PC-9 (cell line): ENCODE measurements around the gene PFDN2. TPM values are rescaled to one million over a fixed set of nuclear protein-coding genes. Genes with fewer than 3 reads are reported as not detected.
A peak's percentile ranks its signal among the peaks of the same experiment; 100 is the strongest.

ENCODE experiments used
- BruUV-seq: library from RNA; stranded (reverse); fragments of 400-500 nt; replicated peaks from 2 replicates; lab custom pipeline; 2021; lab: Mats Ljungman, UMichigan
- CTCF ChIA-PET: fragments of 300-600 bp; sonication (Branson Sonifier 250); formaldehyde crosslinking; loops from one replicate; lab custom pipeline; 2022; ENCODE audit warnings: antibody characterized with exemption; lab: Charles Lee
- POLR2A ChIA-PET: fragments of 300-600 bp; sonication (Branson Sonifier 250); formaldehyde crosslinking; loops from one replicate; lab custom pipeline; 2022; ENCODE audit warnings: antibody characterized with exemption; ENCODE audit not compliant: unreplicated experiment; lab: Charles Lee
- DNase-seq, 2 experiments: peaks; one replicate each; pipeline versions ENCODE4 v3.0.0 to v3.0.0-alpha.2; 2015 to 2022; ENCODE audit warnings: mixed read lengths in 1 of 2
- H2AFZ ChIP-seq: fragments of 200-600 bp; sonication (generic); 2 replicates; pipeline ENCODE4 v1.8.1; 2017; ENCODE audit warnings: antibody characterized with exemption
- H3F3A ChIP-seq: fragments of 200-600 bp; sonication (generic); 2 replicates; pipeline ENCODE4 v1.8.1; 2017; ENCODE audit warnings: antibody characterized with exemption, mild to moderate bottlenecking, low read depth; ENCODE audit not compliant: insufficient read depth
- H3K27ac ChIP-seq: fragments of 200-600 bp; sonication (generic); 2 replicates; pipeline ENCODE4 v1.6.1; 2016; ENCODE audit warnings: mixed run types
- H3K27me3 ChIP-seq: fragments of 200-600 bp; sonication (generic); 2 replicates; pipeline ENCODE4 v1.6.1; 2016; ENCODE audit warnings: low read depth, mixed run types; ENCODE audit not compliant: insufficient read depth
- H3K36me3 ChIP-seq: fragments of 200-600 bp; sonication (generic); 2 replicates; pipeline ENCODE4 v1.6.1; 2016; ENCODE audit warnings: low read depth, mixed run types
- H3K4me1 ChIP-seq: fragments of 200-600 bp; sonication (generic); replicated peaks from 2 replicates; pipeline ENCODE4 v1.6.1; 2016; ENCODE audit warnings: mixed run types; ENCODE audit not compliant: insufficient read depth
- H3K4me2 ChIP-seq: fragments of 200-600 bp; sonication (generic); 2 replicates; pipeline ENCODE4 v1.6.1; 2017; ENCODE audit warnings: mixed run types
- H3K4me3 ChIP-seq: fragments of 200-600 bp; sonication (generic); 2 replicates; pipeline ENCODE4 v1.6.1; 2016; ENCODE audit warnings: mixed run types
- H3K79me2 ChIP-seq: fragments of 200-600 bp; sonication (generic); 2 replicates; pipeline ENCODE4 v1.6.1; 2017; ENCODE audit warnings: low read depth, mixed run types
- H3K9me2 ChIP-seq: fragments of 200-600 bp; sonication (generic); 2 replicates; pipeline ENCODE4 v1.8.1; 2017; ENCODE audit warnings: mild to moderate bottlenecking; ENCODE audit not compliant: insufficient read depth
- H3K9me3 ChIP-seq: fragments of 200-600 bp; sonication (generic); 2 replicates; pipeline ENCODE4 v1.8.1; 2016; ENCODE audit warnings: low read depth; ENCODE audit not compliant: insufficient read depth
- H4K20me1 ChIP-seq: fragments of 200-600 bp; sonication (generic); 2 replicates; pipeline ENCODE4 v1.8.1; 2017; ENCODE audit not compliant: insufficient read depth
- CTCF ChIP-seq: fragments of 200-600 bp; sonication (generic); conservative IDR thresholded peaks from 2 replicates; pipeline ENCODE4 v1.6.1; 2017; ENCODE audit warnings: mixed run types, antibody characterized with exemption, mild to moderate bottlenecking, moderate library complexity
- EZH2 ChIP-seq: fragments of 200-600 bp; sonication (generic); IDR thresholded peaks from 2 replicates; pipeline ENCODE4 v1.8.0; 2017; ENCODE audit warnings: antibody characterized with exemption, low read depth
- intact Hi-C: fragments of 100-400 bp; cut with micrococcal nuclease; formaldehyde crosslinking; loops from one replicate; pipeline ENCODE4 v1.10.0; 2022; ENCODE audit not compliant: unreplicated experiment
- total RNA-seq: library from RNA; stranded (reverse); gene quantifications from 2 replicates; pipeline ENCODE4 v1.2.3, GENCODE V29; 2021

The PFDN2 gene
- total RNA-seq, 1 experiment from 2014 or later = 74.4 TPM

- Histone ChIP-seq H3K4me2 (no peak overlapping the region), H3K79me2 (peaks cover 19% of the 10 kb centered on the region), H2AFZ (no peak overlapping the region), H3K9me3 (no peaks in the 10 kb centered on the region), H3K4me3 (no peak overlapping the region), H3F3A (no peaks in the 10 kb centered on the region; the same call in 1 of the 2 replicates), H3K4me1 (peaks cover 10% of the 10 kb centered on the region), H4K20me1 (no peaks in the 10 kb centered on the region), H3K9me2 (no peaks in the 10 kb centered on the region), H3K27ac (no peak overlapping the region), H3K36me3 (no peaks in the 10 kb centered on the region), H3K27me3 (no peaks in the 10 kb centered on the region)
- intact Hi-C loops = no loop called here
- no TSS peak for BruUV-seq
- CTCF ChIA-PET = interaction anchor here (0.6 kb wide), 1 partner anchor 22 kb away, joined by 3 read pairs; the partner anchor contains the start of gene KLHDC9
- TF ChIP-seq CTCF (no peak), EZH2 (no peak)
- POLR2A ChIA-PET = no interaction called here
- no peak for DNase-seq
These were observed 41.4 kb downstream of the PFDN2 start for GRCh38 chr1:161076410-161076809.

GRCh38 chr1:161074676-161075368 lies 43.0 kb downstream of the PFDN2 start:
- Histone ChIP-seq H3K4me1 (no peaks in the 10 kb centered on the region), H3F3A (no peaks in the 10 kb centered on the region; the same call in none of the 2 replicates), H3K9me2 (no peaks in the 10 kb centered on the region), H3K79me2 (0 out of 2 replicates have a peak, but pooled peaks cover 3% of the 10 kb centered on the region), H3K36me3 (no peaks in the 10 kb centered on the region), H2AFZ (no peak overlapping the region), H3K27me3 (no peaks in the 10 kb centered on the region), H3K9me3 (no peaks in the 10 kb centered on the region), H3K27ac (no peak overlapping the region), H3K4me2 (no peak overlapping the region), H3K4me3 (no peak overlapping the region), H4K20me1 (no peaks in the 10 kb centered on the region)
- intact Hi-C loops = no loop called here
- BruUV-seq = no TSS peak
- CTCF ChIA-PET = no interaction called here
- TF ChIP-seq EZH2 (no peak), CTCF (no peak)
- POLR2A ChIA-PET = no interaction called here
- DNase-seq = peak in 1 of 2 experiments; percentile 75

- Histone ChIP-seq H3K27me3 (no peaks in the 10 kb centered on the region), H3F3A (no peaks in the 10 kb centered on the region; the same call in none of the 2 replicates), H3K27ac (no peak overlapping the region), H4K20me1 (no peaks in the 10 kb centered on the region), H3K9me2 (no peaks in the 10 kb centered on the region), H2AFZ (no peak overlapping the region), H3K9me3 (no peaks in the 10 kb centered on the region), H3K79me2 (no peaks in the 10 kb centered on the region), H3K4me3 (no peak overlapping the region), H3K4me1 (no peaks in the 10 kb centered on the region), H3K4me2 (no peak overlapping the region), H3K36me3 (no peaks in the 10 kb centered on the region)
- POLR2A ChIA-PET = interaction anchor here (0.6 kb wide), 1 partner anchor 652 kb away, joined by 6 read pairs; no protein-coding TSS in a partner anchor
- intact Hi-C loops = no loop called here
- CTCF ChIA-PET = no interaction called here
- BruUV-seq = no TSS peak
- DNase-seq = no peak
- TF ChIP-seq CTCF = no peak
- TF ChIP-seq EZH2 = no peak
These were observed 44.2 kb downstream of the PFDN2 start for GRCh38 chr1:161073474-161074121.
